GM12891 (cell line): ENCODE results near the gene GRN.

Source experiments
- PAX5 ChIP-seq: IDR thresholded peaks from 2 replicates; pipeline ENCODE4 v1.6.1; 2011; ENCODE audit warnings: low read length, moderate library complexity, mild to moderate bottlenecking; ENCODE audit not compliant: insufficient read depth, severe bottlenecking
- POLR2A ChIP-seq: IDR thresholded peaks from 2 replicates; pipeline ENCODE4 v1.6.1; 2011; ENCODE audit warnings: low read depth, low read length, control low read depth
- POLR2AphosphoS5 ChIP-seq: IDR thresholded peaks from 2 replicates; pipeline ENCODE4 v1.6.1; 2011; ENCODE audit warnings: low read depth, low read length, control low read depth
- POU2F2 ChIP-seq: IDR thresholded peaks from 2 replicates; pipeline ENCODE4 v1.6.1; 2011; ENCODE audit warnings: low read depth, mild to moderate bottlenecking, control low read depth, low read length, moderate library complexity
- SPI1 ChIP-seq: IDR thresholded peaks from 2 replicates; pipeline ENCODE4 v1.6.1; 2011; ENCODE audit warnings: low read depth, low read length, control low read depth
- TAF1 ChIP-seq: IDR thresholded peaks from 2 replicates; pipeline ENCODE4 v1.6.1; 2011; ENCODE audit warnings: low read depth, low read length, control low read depth

GRCh38 chr17:44352828-44353671 lies 7.9 kb downstream of the GRN start:
- TF ChIP-seq POLR2AphosphoS5 = no peak
- no peak for TF ChIP-seq POLR2A
- TF ChIP-seq TAF1 = no peak
- no peak for TF ChIP-seq SPI1
- no peak for TF ChIP-seq POU2F2
- no peak for TF ChIP-seq PAX5
